SU-DHL-6 (cell line): ENCODE measurements around the gene C14orf93.

Experiments used
- H2AFZ ChIP-seq: fragments of 200-600 bp; sonication (generic); 2 replicates; pipeline ENCODE4 v1.6.1; 2014; ENCODE audit warnings: low read depth, mild to moderate bottlenecking, moderate library complexity, mixed read lengths, antibody characterized with exemption, low read length; ENCODE audit not compliant: severe bottlenecking
- H3F3A ChIP-seq: fragments of 200-600 bp; shearing (Covaris generic); 2 replicates; pipeline ENCODE4 v1.6.0; 2016; ENCODE audit warnings: antibody characterized with exemption, mild to moderate bottlenecking; ENCODE audit not compliant: insufficient read depth
- H3K27ac ChIP-seq: fragments of 200-600 bp; sonication (generic); 2 replicates; pipeline ENCODE4 v1.5.1; 2016; ENCODE audit warnings: low read depth, mild to moderate bottlenecking, low read length, moderate library complexity, mixed read lengths
- H3K27me3 ChIP-seq: fragments of 200-600 bp; sonication (generic), shearing (Covaris generic); 2 replicates; pipeline ENCODE4 v1.6.0; 2014; ENCODE audit warnings: mild to moderate bottlenecking, low read length
- H3K36me3 ChIP-seq: fragments of 200-600 bp; sonication (generic); 2 replicates; pipeline ENCODE4 v1.6.1; 2014; ENCODE audit warnings: mild to moderate bottlenecking, low read length, mixed read lengths
- H3K4me2 ChIP-seq: fragments of 300-600, 200-600 bp; shearing (Covaris generic), sonication (generic); 2 replicates; pipeline ENCODE4 v1.6.0; 2014; ENCODE audit warnings: low read length, low read depth, mild to moderate bottlenecking; ENCODE audit not compliant: poor library complexity, severe bottlenecking
- H3K4me3 ChIP-seq: fragments of 200-600 bp; sonication (generic); 2 replicates; pipeline ENCODE4 v1.5.1; 2014; ENCODE audit warnings: antibody characterized with exemption, low read length, mild to moderate bottlenecking, mixed read lengths; ENCODE audit not compliant: insufficient read depth, poor library complexity, severe bottlenecking
- H3K79me2 ChIP-seq: fragments of 200-600 bp; sonication (generic); 2 replicates; pipeline ENCODE4 v1.6.1; 2014; ENCODE audit warnings: mild to moderate bottlenecking, low read length, moderate library complexity; ENCODE audit not compliant: insufficient read depth
- H3K9ac ChIP-seq: fragments of 200-600 bp; sonication (generic); 2 replicates; pipeline ENCODE4 v1.7.0; 2014; ENCODE audit warnings: mild to moderate bottlenecking, low read length
- H3K9me2 ChIP-seq: fragments of 200-600 bp; sonication (generic); replicated peaks from 2 replicates; pipeline ENCODE4 v1.6.1; 2014; ENCODE audit warnings: low read length; ENCODE audit not compliant: insufficient read depth
- H3K9me3 ChIP-seq: fragments of 200-600 bp; sonication (generic); 2 replicates; pipeline ENCODE4 v1.6.1; 2014; ENCODE audit warnings: low read length, mixed read lengths; ENCODE audit not compliant: insufficient read depth
- H4K20me1 ChIP-seq: fragments of 200-600 bp; sonication (generic); 2 replicates; pipeline ENCODE4 v1.6.1; 2014; ENCODE audit warnings: low read depth, mild to moderate bottlenecking, antibody characterized with exemption, low read length, moderate library complexity, mixed read lengths
- EZH2phosphoT487 ChIP-seq: fragments of 200-600 bp; sonication (generic), shearing (Covaris generic); conservative IDR thresholded peaks from 2 replicates; pipeline ENCODE4 v1.6.1; 2018; ENCODE audit warnings: mild to moderate bottlenecking, antibody characterized with exemption, low read length, moderate library complexity, mixed read lengths
- TF ChIP-seq, protein P1 (sequence below): fragments of 200-600 bp; sonication (generic); IDR thresholded peaks from one replicate; pipeline ENCODE4 v1.5.1; 2017; ENCODE audit warnings: antibody characterized with exemption, mild to moderate bottlenecking, low read length, moderate library complexity; ENCODE audit not compliant: insufficient read depth, poor library complexity, severe bottlenecking

The C14orf93 gene

GRCh38 chr14:23024612-23025075 lies 14.7 kb upstream of the C14orf93 start:
- Histone ChIP-seq H2AFZ (no peak overlapping the region), H3K27me3 (no peaks in the 10 kb centered on the region), H3K9me3 (no peaks in the 10 kb centered on the region), H3K4me2 (no peak overlapping the region), H4K20me1 (no peaks in the 10 kb centered on the region), H3F3A (peaks cover 9% of the 10 kb centered on the region; the same call in 1 of the 2 replicates), H3K27ac (no peak overlapping the region), H3K9ac (no peak overlapping the region), H3K9me2 (no peaks in the 10 kb centered on the region), H3K4me3 (no peak overlapping the region), H3K79me2 (peaks cover 11% of the 10 kb centered on the region), H3K36me3 (peaks cover 5% of the 10 kb centered on the region; the same call in 1 of the 2 replicates)
- no peak for TF ChIP-seq EZH2phosphoT487
- TF ChIP-seq, protein P1, sequence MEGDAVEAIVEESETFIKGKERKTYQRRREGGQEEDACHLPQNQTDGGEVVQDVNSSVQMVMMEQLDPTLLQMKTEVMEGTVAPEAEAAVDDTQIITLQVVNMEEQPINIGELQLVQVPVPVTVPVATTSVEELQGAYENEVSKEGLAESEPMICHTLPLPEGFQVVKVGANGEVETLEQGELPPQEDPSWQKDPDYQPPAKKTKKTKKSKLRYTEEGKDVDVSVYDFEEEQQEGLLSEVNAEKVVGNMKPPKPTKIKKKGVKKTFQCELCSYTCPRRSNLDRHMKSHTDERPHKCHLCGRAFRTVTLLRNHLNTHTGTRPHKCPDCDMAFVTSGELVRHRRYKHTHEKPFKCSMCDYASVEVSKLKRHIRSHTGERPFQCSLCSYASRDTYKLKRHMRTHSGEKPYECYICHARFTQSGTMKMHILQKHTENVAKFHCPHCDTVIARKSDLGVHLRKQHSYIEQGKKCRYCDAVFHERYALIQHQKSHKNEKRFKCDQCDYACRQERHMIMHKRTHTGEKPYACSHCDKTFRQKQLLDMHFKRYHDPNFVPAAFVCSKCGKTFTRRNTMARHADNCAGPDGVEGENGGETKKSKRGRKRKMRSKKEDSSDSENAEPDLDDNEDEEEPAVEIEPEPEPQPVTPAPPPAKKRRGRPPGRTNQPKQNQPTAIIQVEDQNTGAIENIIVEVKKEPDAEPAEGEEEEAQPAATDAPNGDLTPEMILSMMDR = no peak

- H3K4me2 ChIP-seq = no peak overlapping the region
- no peak for TF ChIP-seq EZH2phosphoT487
- TF ChIP-seq, protein P1 = no peak
- no peaks in the 10 kb centered on the region for H4K20me1 ChIP-seq
- H3K36me3 ChIP-seq = peaks cover 5% of the 10 kb centered on the region; the same call in 1 of the 2 replicates
- H3K27ac ChIP-seq = no peak overlapping the region
- no peak overlapping the region for H3K9ac ChIP-seq
- H3K9me2 ChIP-seq = no peaks in the 10 kb centered on the region
- H3K4me3 ChIP-seq = no peak overlapping the region
- no peaks in the 10 kb centered on the region for H3K9me3 ChIP-seq
- H3K27me3 ChIP-seq = no peaks in the 10 kb centered on the region
- peaks cover 4% of the 10 kb centered on the region; the same call in 1 of the 2 replicates for H3F3A ChIP-seq
- peaks cover 4% of the 10 kb centered on the region; the same call in 1 of the 2 replicates for H3K79me2 ChIP-seq
- no peak overlapping the region for H2AFZ ChIP-seq
These were observed 13.8 kb upstream of the C14orf93 start for GRCh38 chr14:23023795-23024152.

DNA sequence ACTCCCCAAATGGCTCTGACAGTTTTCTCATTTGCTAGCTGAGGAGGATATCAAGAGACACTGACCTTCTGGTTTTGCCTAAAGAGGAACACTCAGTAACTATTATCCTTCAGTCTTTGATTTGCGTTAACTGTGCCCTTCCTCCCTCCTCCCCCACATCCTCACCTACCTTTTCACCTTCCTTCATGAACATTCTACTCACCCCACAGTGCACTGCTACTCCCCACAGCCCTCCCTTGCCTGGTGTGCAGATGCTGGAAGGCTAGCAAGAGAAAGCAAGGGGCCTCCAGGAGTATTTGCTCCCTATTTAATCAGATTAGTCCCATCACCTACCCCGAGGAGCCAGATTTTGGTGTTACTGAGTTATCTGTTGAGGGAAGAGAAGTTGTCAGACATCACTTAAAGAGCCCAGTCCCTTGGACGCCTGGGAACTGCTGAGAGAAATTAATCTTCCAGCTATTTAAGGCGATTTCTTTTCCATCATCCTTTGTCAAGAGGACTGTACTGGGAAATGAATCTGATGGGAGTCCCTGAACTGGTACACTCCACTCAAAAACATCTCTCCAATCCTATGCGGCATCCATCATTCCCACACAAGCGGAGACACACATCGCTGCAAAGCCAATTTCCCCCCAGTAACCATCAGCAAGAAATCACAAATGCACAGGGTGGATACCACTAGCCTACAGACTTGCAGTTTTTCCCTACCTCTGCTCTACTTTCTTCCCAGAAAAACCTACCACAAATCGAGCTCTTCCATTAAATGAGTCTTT lies 13.3 kb upstream of the C14orf93 start:
- Histone ChIP-seq H3K36me3 (peaks cover 5% of the 10 kb centered on the region; the same call in 1 of the 2 replicates), H3K4me3 (no peak overlapping the region), H3K9me2 (no peaks in the 10 kb centered on the region), H3K79me2 (0 out of 2 replicates have a peak, but pooled peaks cover 4% of the 10 kb centered on the region), H3K4me2 (no peak overlapping the region), H3K27ac (no peak overlapping the region), H3K9ac (no peak overlapping the region), H4K20me1 (no peaks in the 10 kb centered on the region), H3K27me3 (no peaks in the 10 kb centered on the region), H3K9me3 (no peaks in the 10 kb centered on the region), H2AFZ (no peak overlapping the region), H3F3A (peaks cover 4% of the 10 kb centered on the region; the same call in 1 of the 2 replicates)
- no peak for TF ChIP-seq EZH2phosphoT487
- TF ChIP-seq, protein P1 = no peak
